ENCODE measurements around the gene CLSTN3. TPM values are rescaled to one million over a fixed set of nuclear protein-coding genes. Genes with fewer than 3 reads are reported as not detected.

Gene CLSTN3
- total and polyA plus RNA-seq, 2 of the 13 experiments (the other 11 are each of a cell fraction or from before 2014, with no cell fraction given): 26.2 to 94.1 TPM

- TF ChIP-seq HOXD1 (CRISPR knock-in tag; IDR thresholded peaks at IDR 0.05) (no peak), ZNF24 (IDR thresholded peaks at IDR 0.05) (no peak), ATF4 (CRISPR knock-in tag; IDR thresholded peaks at IDR 0.05) (peak in 1 of 2 experiments; percentile 63; a peak in 2 of 4 replicates), ZNF574 (CRISPR knock-in tag; IDR thresholded peaks at IDR 0.05) (peak; percentile 77), EP300 (IDR thresholded peaks at IDR 0.05; ENCODE audit: low read depth in 2 of 2, low read length in 2 of 2) (peak; percentile 45 to 70; a peak in 3 of 4 replicates), EP300 (CRISPR knock-in tag; IDR thresholded peaks at IDR 0.05; ENCODE audit: borderline replicate concordance) (peak; percentile 57; the same call in 1 of the 2 replicates), ZMAT5 (CRISPR knock-in tag; IDR thresholded peaks at IDR 0.05; ENCODE audit: borderline replicate concordance, low read depth) (no peak), TCF12 (IDR thresholded peaks at IDR 0.05) (no peak), TCF12 (CRISPR knock-in tag; IDR thresholded peaks at IDR 0.05) (no peak), HCFC1 (IDR thresholded peaks at IDR 0.05; ENCODE audit: low read depth, low read length) (no peak), ZNF224 (CRISPR knock-in tag; IDR thresholded peaks at IDR 0.05) (0 out of 2 replicates have a peak, but pooled peaks have one; percentile 63), ZMYM2 (CRISPR knock-in tag; IDR thresholded peaks at IDR 0.05) (no peak), ATF6 (CRISPR knock-in tag; conservative IDR thresholded peaks at IDR 0.05) (no peak), ZNF275 (CRISPR knock-in tag; IDR thresholded peaks at IDR 0.05; ENCODE audit: borderline replicate concordance) (no peak), SRY (CRISPR knock-in tag; IDR thresholded peaks at IDR 0.05) (0 out of 2 replicates have a peak, but pooled peaks have one; percentile 17), NCOA2 (CRISPR knock-in tag; IDR thresholded peaks at IDR 0.05) (peak; percentile 86), NFE2L2 (IDR thresholded peaks at IDR 0.05; ENCODE audit: low read length) (no peak), ZNF367 (CRISPR knock-in tag; IDR thresholded peaks at IDR 0.05; ENCODE audit: borderline replicate concordance) (0 out of 2 replicates have a peak, but pooled peaks have one; percentile 52), TAF15 (IDR thresholded peaks at IDR 0.05; ENCODE audit: low read depth, low read length, poor library complexity, severe bottlenecking) (no peak), CENPX (CRISPR knock-in tag; IDR thresholded peaks at IDR 0.05) (no peak), NFE2 (CRISPR knock-in tag; IDR thresholded peaks at IDR 0.05) (no peak)
These were observed 21.2 kb upstream of the CLSTN3 start, which contains the start of gene C1RL (continued) for GRCh38 chr12:7108796-7109571.

Data from HepG2 (cell line).